Heart left ventricle (tissue), 16 donors: Measurements from ENCODE around the gene B2M. TPM values are rescaled to one million over a fixed set of nuclear protein-coding genes. Genes with fewer than 3 reads are reported as not detected.

ENCODE experiments used
- ATAC-seq, 4 donors: fragments of 200-7000 bp; cut with Tn5 transposase; one replicate each; pipeline ENCODE4 v1.9.1; 2020 to 2022; ENCODE audit warnings: moderate library complexity in 4 of 4, mild to moderate bottlenecking in 3 of 4, moderate number of reproducible peaks in 1 of 4
- DNase-seq, 5 donors: peaks; one replicate each; pipeline ENCODE4 v3.0.0-alpha.2; 2020
- H3K27ac ChIP-seq, 12 donors: fragments of 200-600 bp; sonication (generic) in 4 of 12; one replicate each; pipeline versions ENCODE4 v1.5.0 to v1.8.0; 2016 to 2022; ENCODE audit warnings: mild to moderate bottlenecking in 2 of 12
- H3K27me3 ChIP-seq, 9 donors: fragments of 200-600 bp; sonication (generic) in 2 of 9; one replicate each; pipeline versions ENCODE4 v1.5.1 to v1.8.0; 2016 to 2022; ENCODE audit warnings: mild to moderate bottlenecking in 3 of 9
- H3K36me3 ChIP-seq, 9 donors: fragments of 200-600 bp; sonication (generic) in 2 of 9; one replicate each; pipeline versions ENCODE4 v1.5.0 to v1.8.0; 2018 to 2022; ENCODE audit warnings: mild to moderate bottlenecking in 2 of 9
- H3K4me1 ChIP-seq, 12 donors: fragments of 200-600 bp; sonication (generic) in 4 of 12; one replicate each; pipeline versions ENCODE4 v1.5.0 to v1.8.0; 2016 to 2022; ENCODE audit warnings: mild to moderate bottlenecking in 3 of 12
- H3K4me3 ChIP-seq, 12 donors: fragments of 200-600 bp; sonication (generic) in 4 of 12; one replicate each; pipeline versions ENCODE4 v1.5.0 to v1.8.0; 2017 to 2022; ENCODE audit warnings: mild to moderate bottlenecking in 9 of 12, moderate library complexity in 4 of 12
- H3K9me3 ChIP-seq, 12 donors: fragments of 200-600 bp; sonication (generic) in 4 of 12; one replicate each; pipeline versions ENCODE4 v1.5.0 to v1.8.0; 2016 to 2022; ENCODE audit warnings: mild to moderate bottlenecking in 1 of 12
- CTCF ChIP-seq, 12 donors: fragments of 200-600 bp; sonication (generic) in 4 of 12; IDR thresholded peaks; one replicate each; pipeline versions ENCODE4 v1.5.0 to v1.8.0; 2018 to 2022; ENCODE audit warnings: antibody characterized with exemption in 12 of 12, mild to moderate bottlenecking in 5 of 12
- POLR2A ChIP-seq, 2 donors: fragments of 450-650 bp; IDR thresholded peaks; one replicate each; pipeline ENCODE4 v1.6.1; 2017; ENCODE audit warnings: antibody characterized with exemption in 2 of 2, mild to moderate bottlenecking in 2 of 2, moderate library complexity in 2 of 2
- WGBS, 4 donors: extraction: QIAGEN DNeasy Blood & Tissue Kit in 2 of 4; methylation state at CpG; one replicate each; pipeline versions ENCODE4 v1.1.5 to v1.1.7; 2013 to 2018; 5-methylcytosine and 5-hydroxymethylcytosine counted together
- intact Hi-C, 10 donors: fragments of 100-400 bp; cut with DNase I; formaldehyde crosslinking; loops; one replicate each; pipeline versions ENCODE4 v1.11.1 to v1.14.2; 2022
- polyA plus RNA-seq, 2 donors: library from polyadenylated mRNA; stranded (reverse); fragments of 200-250 nt; gene quantifications; one replicate each; pipeline ENCODE4 v1.2.3, GENCODE V29; 2013
- total RNA-seq, 9 donors: library from RNA; depleted of rRNA in 2 of 9; stranded (reverse); fragments of >200 nt in 2 of 9; fragmentation: NEBNext Ultra II Directional in 3 of 9; extraction: Animal tissue kit (Norgen Biotek cat#: 25700) in 3 of 9; gene quantifications; one replicate each; pipeline versions ENCODE4 v1.1.0 to v1.2.4, GENCODE V29; 2016 to 2023
- donor health status: ischemic (EF 13 %, LVEDD 7.1; RV severe dilation, severe dysfunction).
- donor health status: healthy with polysubstance abuse.
- donor health status: DM: no; HTN: yes; CAD: no.
- donor health status: DM: no; HTN: no; CAD: no.
- donor health status: ischemic (EF 25% LVEDD 6.9; RV normal size, moderate dysfunction).
- donor health status: ischemic (EF 25% LVEDD 5.7; RV mildly dilated, moderate dysfunction).
- donor health status: healthy.
- donor health status: DM: yes; HTN: yes; CAD: no.
- donor health status: ischemic (EF 35%, LVEDD 5.7; RV mildly dilated, moderate dysfunction).
- donor health status: nonischemic (EF 11% LVEDD 7.7; RV severe dilation, severe dysfunction).
- donor health status: DM: yes; HTN: yes; CAD: no.
- donor health status: PGD.
- donor health status: ischemic (EF 29% LVEDD 5.4; RV normal size, mild dysfunction).
- donor health status: nonischemic (EF 23%, LVEDD 6.1; RV moderate dilation, normal function).

Gene B2M
- total and polyA plus RNA-seq, 11 donors = 808 to 5,448 (median 1,200) TPM

- Histone ChIP-seq H3K4me3 (no peak overlapping the region), H3K27me3 (no peaks in the 10 kb centered on the region), H3K36me3 (no peaks in the 10 kb centered on the region), H3K4me1 (peaks cover 0 to 35% (median 1%) of the 10 kb centered on the region in 12 donors), H3K9me3 (no peaks in the 10 kb centered on the region), H3K27ac (peak overlapping the region in 1 of 12 donors; percentile 10)
- ATAC-seq (no peak), DNase-seq (no peak)
- TF ChIP-seq POLR2A (IDR thresholded peaks at IDR 0.05) = no peak
- no peak for TF ChIP-seq CTCF (IDR thresholded peaks at IDR 0.05)
- 62 to 83% (median 72%) methylated on average over 2 of the region's 2 CpGs for whole genome bisulfite sequencing, 4 donors
- intact Hi-C loops = loop anchor here in 3 of 10 donors (5.0 kb wide), 1 partner anchor 38 kb away; no protein-coding TSS in a partner anchor
Measured at GRCh38 chr15:44668921-44669320, 42.4 kb upstream of the B2M start.

GRCh38 chr15:44670087-44670950, 41.0 kb upstream of the B2M start:
- H3K27me3 ChIP-seq = no peaks in the 10 kb centered on the region
- no peak for ATAC-seq
- 85 to 93% (median 90%) methylated on average over 6 of the region's 6 CpGs for WGBS, 4 donors
- no peaks in the 10 kb centered on the region for H3K36me3 ChIP-seq
- no peak overlapping the region for H3K4me3 ChIP-seq
- intact Hi-C loops = loop anchor here in 1 of 10 donors (5.0 kb wide), 1 partner anchor 37 kb away; no protein-coding TSS in a partner anchor
- peaks cover 0 to 28% (median 0%) of the 10 kb centered on the region in 12 donors for H3K4me1 ChIP-seq
- TF ChIP-seq POLR2A (IDR thresholded peaks at IDR 0.05) (no peak), CTCF (IDR thresholded peaks at IDR 0.05) (no peak)
- DNase-seq = no peak
- H3K27ac ChIP-seq = no peak overlapping the region
- H3K9me3 ChIP-seq = no peaks in the 10 kb centered on the region

- no peak for TF ChIP-seq POLR2A (IDR thresholded peaks at IDR 0.05)
- TF ChIP-seq CTCF (IDR thresholded peaks at IDR 0.05) = no peak
- no peak overlapping the region for H3K27ac ChIP-seq
- H3K27me3 ChIP-seq = no peaks in the 10 kb centered on the region
- H3K4me3 ChIP-seq = no peak overlapping the region
- H3K4me1 ChIP-seq = peaks cover 0 to 34% (median 0%) of the 10 kb centered on the region in 12 donors
- H3K36me3 ChIP-seq = no peaks in the 10 kb centered on the region
- intact Hi-C loops = loop anchor here in 1 of 10 donors (5.0 kb wide), 1 partner anchor 34 kb away; no protein-coding TSS in a partner anchor
- no peak for ATAC-seq
- no peaks in the 10 kb centered on the region for H3K9me3 ChIP-seq
- WGBS, 4 donors = 94 to 100% (median 96%) methylated on average over 2 of the region's 2 CpGs
- no peak for DNase-seq
Measured at GRCh38 chr15:44673639-44674038, 37.7 kb upstream of the B2M start.

- peaks cover 0 to 39% (median 0%) of the 10 kb centered on the region in 12 donors for H3K4me1 ChIP-seq
- H3K27me3 ChIP-seq = no peaks in the 10 kb centered on the region
- no peaks in the 10 kb centered on the region for H3K36me3 ChIP-seq
- peak overlapping the region in 1 of 12 donors; percentile 8 for H3K4me3 ChIP-seq
- H3K9me3 ChIP-seq = no peaks in the 10 kb centered on the region
- H3K27ac ChIP-seq = peak overlapping the region in 1 of 12 donors; percentile 84
- DNase-seq (no peak), ATAC-seq (no peak)
- TF ChIP-seq POLR2A (IDR thresholded peaks at IDR 0.05) (no peak), CTCF (IDR thresholded peaks at IDR 0.05) (no peak)
- 83 to 89% (median 86%) methylated on average over 5 of the region's 5 CpGs for WGBS, 4 donors
- intact Hi-C loops = no loop called here
Measured at GRCh38 chr15:44675911-44676310, 35.4 kb upstream of the B2M start.
